ENCODE data around the gene CASP6.
A peak's percentile ranks its signal among the peaks of the same experiment; 100 is the strongest.

CASP6 gene

DNA sequence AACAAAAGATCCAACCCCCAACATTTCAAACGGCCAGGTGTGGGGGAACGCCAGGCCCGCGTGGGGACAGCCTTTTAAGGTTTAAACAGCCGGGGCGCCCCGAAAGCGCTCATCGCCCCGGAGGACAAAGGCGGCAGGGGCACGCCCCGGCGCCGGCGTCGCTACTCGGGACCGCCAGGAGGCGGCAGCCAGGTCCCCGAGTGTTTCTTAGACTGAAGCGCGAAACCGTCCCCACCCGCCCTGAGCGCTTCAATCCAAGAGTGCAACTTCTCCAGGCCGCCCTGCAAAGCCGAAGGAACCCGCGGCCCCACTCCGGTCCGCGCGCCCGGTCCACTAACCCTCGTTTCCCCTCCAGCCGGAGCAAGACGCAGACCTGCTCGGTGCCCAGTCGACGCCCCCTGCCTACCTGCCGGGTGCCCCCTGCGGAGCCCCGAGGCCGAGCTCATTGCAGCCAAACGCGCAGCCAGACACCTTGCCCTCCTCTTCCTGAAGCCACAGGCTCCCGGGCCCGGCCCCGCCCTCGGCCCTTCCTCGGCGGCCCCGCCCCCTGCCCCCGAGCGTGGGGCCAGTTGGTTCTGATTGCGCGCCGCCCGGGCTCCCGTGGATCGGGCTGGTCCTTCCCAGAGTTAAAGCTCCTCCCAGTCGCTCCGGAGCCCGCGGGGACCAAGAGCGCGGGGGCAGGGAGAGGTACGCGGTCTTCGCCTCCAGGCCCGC, at the start of gene CASP6:
CASP6 (minus strand) TSS at position 496 of the 714 bp plus-strand sequence; CDS start at position 446, 50 bp downstream.
- peak; percentile 88 for DNase-seq (ENCODE audit: low spot score)

DNA sequence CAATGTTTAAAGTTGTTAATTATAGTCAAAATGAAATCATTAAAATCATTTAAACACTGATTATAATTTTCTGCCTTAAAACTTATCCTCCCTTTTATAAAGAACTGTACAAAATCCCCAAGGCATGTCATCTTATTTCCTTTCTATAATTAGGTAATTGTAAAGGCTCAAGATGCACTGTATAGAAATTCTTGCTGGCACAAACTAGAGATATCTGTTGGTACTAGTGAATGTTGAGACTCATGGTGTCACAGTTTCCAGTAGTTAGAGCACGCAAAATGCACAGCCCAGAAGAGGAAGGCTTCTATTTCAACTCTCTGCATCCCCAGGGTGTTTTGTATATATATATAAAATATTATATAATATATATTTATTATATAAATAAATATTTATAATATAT, 49.3 kb upstream of the CASP6 start:
- DNase-seq (ENCODE audit: low spot score), result no peak

DNA sequence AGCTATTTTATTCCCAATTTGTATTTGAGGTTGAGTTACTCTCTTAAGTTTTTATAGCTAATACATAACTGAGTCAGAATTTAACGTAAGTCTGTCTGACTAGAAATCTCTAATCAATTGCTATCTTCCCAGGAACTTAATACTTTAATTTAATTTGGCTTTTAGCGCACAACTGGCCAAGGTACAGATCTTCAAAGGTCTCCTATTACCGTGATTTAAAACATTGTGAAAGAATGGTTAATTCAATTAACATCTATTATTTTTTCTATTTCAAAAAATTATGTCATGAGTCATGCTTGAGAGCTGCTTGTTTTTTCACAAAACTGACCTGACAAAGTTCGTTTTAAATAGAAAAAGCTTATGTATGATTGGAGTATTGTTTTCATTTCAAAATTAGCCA, 48.6 kb upstream of the CASP6 start:
- no peak for DNase-seq (ENCODE audit: low spot score)

DNA sequence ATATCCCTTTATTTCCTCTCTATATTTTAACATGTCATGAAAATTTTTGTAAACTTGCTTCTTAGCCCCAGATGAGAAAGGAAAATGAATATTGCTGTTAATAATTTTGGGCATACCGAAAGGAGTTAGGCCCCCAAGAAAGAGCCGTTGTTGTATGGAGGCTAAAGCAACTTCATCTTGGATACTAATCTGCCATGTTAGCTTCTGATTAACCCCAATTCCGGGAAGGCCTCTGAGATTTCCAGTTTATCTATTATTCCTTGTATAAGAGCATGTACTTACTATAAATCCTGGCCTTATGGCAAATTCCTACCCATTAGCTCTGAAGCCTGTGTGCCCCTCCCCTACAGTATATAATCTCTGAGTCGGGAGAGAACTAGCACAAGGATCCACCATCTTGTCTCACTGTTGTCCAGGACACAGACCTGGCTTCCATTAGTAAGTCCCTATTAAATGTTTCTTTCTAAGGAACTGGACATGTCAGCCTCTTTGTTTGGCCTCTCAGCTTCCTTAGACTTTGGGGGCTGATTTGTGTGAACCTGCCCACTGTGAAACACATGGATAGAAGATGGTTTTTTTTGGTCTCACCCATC, 47.5 kb upstream of the CASP6 start:
- DNase-seq (ENCODE audit: low spot score), result no peak

DNA sequence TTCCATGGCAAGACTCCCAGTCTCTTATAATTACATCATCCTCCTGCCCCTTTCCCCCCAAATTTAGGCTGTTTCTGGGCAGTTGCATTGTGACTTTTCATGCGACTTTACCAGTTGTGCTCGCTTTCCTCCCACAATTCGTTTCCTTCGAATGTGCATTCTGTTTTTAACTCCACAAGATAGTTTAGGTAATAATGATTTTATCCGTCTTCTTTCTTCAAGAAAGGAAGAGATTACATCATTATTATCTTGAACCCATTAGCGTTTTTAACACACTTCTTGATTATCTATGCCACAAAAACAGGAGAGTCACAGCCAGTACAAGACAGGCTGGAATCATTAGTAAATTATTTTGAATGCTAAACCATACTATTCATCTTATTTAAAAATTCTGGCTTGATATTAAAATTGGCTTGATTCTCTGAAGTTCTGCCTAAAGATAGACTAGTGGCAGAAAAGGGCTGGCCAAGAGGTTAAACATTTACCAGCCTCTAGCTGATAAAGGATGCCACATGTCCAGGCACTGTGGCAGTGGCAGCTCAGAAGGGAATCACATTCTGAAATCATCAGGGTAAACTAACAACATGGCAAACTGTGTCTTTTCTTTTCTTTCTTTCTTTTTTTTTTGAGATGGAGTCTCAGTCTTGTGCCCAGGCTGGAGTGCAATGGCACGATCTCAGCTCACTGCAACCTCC, 46.3 kb upstream of the CASP6 start:
- DNase-seq (ENCODE audit: low spot score), result no peak

DNA sequence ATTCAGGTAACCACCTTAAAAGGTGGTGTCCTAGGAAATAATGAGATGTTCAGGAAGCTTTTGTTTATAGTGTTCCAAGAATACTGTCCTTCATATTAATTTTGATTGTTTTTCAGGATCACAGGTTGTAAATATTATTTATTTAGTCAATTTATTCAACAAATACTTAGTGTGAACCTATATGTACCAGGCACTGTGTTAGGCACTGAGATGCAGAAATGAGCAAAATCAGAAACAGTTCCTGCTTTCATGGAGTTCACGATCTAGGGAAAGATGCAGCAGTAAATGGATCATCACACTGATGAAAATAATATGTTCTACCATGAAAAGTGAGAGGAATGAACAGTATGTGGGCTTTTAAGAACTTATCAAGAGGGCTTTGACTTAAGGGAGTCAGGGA, 44.9 kb upstream of the CASP6 start:
- no peak for DNase-seq (ENCODE audit: low spot score)

DNA sequence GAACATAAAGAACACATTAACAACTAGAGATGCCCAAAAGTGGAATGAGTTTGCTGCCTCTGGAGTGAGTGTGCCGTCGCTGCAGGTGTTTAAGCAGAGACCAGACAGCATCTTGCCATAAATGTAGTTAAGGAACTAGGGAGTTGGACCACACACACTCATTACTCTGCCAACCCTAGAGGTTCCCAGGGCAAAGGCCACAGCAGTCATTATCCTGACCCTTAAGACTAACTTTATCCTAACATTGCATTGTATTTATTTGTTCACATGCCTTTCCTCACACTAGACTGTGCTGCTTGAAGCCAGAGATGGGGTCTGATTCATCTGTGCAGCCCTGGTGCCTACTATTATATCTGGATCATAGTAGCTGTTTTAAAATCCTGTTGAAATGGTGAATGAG, 43.5 kb upstream of the CASP6 start:
- DNase-seq (ENCODE audit: low spot score), result no peak

DNA sequence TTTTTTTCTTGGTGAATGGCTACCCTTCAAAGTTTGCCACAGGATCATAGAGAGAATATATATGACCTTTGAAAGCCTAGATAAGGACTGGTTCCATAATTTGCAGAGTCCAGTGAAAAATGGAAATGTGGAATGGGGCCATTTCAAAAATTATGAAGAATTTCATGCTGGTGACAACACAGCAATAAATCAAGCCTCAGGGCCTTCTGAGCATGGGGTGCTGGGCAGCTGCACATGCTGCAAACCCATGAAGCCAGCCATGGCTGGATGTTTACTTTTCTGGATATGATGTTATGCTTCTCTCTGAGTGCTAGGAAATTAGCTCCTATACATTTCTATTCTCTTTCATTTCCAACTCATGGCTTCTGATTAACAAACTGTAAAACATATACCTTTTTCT, 42.6 kb upstream of the CASP6 start:
- DNase-seq (ENCODE audit: low spot score), result no peak

DNA sequence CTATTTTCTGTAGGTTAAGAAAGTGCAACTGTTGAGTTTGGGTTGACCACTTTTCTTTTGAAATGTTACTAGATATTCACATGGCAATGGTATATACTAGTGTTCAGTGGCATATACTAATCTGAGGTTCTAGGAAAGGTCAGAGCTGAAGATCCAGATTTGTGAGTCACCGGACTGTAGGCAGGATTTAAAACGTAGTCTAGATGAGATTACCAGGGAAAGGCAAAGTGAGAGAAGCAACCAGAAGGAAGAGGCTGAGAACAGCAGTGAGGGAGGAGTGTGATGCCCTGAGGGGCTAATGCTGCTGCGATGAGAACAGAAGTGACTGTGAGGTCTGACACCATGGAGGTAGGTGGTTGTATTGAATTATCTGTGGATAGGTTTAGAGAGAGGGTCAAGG, 36.3 kb upstream of the CASP6 start:
- DNase-seq (ENCODE audit: low spot score), result no peak

DNA sequence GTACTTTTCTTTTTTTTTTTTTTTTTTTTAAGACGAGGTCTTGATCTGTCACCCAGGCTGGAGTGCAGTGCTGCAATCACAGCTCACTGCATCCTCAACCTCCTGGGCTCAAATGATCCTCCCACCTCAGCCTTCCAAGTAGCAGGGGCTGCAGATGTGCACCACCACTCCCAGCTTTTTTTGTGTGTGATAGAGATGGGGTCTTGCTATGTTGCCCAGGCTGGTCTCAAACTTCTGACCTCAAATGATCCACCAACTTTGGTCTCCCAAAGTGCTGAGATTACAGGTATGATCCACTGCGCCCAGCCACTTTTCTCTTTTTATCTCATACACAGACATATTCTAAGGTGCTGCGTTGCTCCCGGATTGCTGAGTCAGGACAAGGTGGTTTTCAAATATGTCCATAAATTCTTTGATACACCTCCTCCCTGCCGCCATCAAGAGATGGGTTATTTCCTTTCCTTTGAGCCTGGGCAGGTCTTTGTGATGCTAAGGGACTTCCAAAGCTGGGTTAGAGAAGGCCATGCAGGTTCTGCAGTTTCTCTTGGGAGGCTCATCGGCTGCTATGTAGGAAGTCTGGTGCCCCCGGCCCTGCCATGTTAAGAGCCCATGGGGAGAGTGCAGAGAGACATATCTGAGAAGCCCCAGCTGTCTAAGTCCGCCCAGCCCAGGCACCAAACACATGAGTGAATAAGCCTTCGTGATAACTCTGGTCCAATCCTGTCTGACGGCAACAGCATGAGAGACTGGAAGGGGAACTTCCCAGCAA, 35.0 kb upstream of the CASP6 start:
- DNase-seq (ENCODE audit: low spot score), result no peak

DNA sequence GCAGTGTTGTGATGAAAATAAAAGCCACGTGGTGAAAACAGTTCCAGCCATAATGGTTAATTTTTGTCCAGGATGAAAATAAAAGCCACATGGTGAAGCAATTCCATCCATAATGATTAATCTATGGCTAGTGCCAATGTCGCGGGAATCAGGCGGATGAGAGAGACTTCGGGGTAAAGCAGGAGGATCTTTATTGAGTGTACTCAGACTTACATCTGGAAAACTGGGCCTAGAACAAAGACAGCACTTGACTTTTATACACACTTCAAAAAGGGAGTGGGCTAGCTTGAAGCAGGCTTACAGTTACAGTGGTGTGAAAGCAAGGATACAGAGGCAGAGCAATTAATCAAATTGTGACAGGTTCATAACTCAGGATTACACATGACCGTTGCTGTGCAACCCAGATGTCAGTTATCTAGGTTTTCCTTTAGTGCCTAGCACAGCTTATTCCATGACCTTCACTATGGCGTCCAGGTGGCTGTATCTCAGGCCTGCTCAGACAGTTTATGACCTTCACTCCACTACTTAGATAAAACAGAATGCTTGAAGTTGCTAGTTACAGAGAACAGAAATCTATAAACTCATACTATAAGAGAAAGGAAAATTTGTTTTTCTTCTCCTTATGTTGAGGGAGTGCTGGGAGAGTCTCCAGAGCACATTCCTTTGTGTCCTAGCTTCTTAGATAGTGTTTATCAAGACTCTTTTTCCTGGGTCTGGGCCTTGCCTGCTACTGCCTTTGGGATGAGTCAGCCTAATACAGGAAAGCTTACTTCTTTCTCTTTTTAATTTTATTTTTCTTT, 32.5 kb upstream of the CASP6 start:
- no peak for DNase-seq (ENCODE audit: low spot score)

DNA sequence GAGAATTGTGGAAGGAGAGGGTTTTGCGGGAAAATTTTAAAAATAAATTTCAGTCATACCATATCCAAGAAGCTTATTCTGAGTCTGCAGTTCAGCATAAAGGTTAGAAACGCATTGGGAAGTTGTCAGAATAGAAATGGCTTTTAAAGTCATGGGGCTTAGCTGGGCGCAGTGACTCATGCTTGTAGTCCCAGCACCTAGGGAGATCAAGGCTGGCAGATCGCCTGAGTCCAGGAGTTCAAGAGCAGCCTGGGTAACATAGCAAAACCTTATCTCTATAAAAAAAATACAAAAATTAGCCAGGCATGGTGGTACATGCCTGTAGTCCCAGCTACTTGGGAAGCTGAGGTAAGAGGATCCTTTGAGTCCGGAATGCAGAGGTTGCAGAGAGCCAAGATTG, 30.5 kb upstream of the CASP6 start:
- no peak for DNase-seq (ENCODE audit: low spot score)

DNA sequence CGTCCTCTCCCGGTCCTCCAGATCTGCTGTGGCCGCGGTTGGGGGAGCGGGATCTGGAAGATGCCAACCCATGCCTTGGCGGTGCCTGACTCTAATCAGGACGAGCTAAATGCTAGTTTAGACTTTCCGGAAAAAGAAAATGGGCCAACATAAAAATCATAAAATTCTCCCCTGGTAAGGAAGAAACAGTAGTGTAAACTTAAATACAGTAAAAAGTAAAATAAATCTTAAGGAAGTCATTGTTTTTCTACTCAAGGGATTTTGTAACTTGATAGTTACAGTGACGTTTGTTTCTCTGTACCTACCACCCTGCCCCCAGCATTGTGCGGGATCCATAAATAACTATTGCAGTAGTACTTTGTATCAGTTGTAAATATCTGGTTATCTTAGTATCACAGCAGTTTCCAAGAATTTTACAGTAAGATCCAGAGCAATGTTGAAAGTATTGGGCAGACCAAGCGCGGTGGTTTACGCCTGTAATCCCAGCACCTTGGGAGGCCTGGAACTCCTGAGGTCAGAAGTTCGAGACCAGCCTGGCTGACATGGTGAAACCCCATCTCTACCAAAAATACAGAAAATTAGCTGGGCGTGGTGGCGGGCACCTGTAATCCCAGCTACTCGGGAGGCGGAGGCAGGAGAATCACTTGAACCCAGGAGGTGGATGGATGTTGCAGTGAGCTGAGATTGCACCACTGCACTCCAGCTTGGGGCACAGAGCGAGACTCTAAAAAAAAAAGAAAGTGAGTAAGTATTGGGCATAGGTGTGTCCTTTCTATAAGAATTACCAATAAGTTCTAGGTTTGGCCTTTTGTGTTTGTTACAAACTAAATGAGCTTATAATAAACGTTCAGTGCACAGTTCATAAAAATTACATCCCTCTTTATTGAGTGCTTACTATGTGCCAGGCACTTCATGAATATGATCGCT, 27.6 kb upstream of the CASP6 start:
- DNase-seq (ENCODE audit: low spot score), result no peak

DNA sequence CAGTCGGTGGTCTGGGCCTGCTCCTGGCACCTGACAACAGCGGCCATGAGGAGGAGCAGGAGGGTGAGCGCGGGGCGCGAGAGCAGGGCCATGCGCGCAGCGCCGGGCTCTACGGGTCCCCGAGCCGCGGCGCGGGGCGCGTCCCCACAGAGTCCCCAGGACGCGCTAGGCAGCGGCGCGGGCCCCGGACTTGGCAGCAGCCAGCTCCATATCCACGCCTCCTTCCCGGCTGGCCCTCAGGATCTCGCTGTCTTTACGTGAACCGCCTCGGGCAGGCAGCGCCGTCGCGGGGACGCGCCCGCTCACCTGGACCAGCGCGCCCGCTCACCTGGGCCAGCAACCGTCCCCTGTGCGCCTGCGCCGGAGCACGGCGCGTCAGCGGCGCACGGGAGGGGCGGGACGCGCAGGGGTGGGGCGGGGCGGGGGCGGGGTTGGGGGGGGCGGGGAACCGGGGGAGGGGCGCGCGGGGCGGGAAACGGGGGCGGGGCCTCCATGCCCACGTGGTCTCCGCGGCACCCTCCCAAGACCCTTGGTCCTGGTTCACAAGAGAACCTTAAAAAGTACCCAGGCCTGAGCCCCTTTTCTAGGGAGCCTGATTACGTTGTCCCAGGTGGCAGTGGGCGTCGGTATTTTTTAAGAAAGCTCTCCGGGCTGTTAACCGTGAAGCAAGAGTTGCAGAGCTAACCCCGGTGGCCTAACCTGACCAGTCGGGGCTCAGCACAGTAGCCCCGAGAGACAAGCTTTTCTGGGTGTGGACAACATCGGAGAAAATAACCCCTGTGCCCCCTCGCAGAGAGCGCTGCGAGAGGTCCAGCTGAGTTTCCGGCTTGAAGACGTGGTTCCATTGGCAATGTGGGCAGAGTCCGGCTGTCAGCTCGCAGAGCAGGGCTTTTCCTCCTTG, 26.7 kb upstream of the CASP6 start, which contains the start of gene PLA2G12A:
PLA2G12A (minus strand) TSS at position 353 of the 901 bp plus-strand sequence; CDS start at position 92, 261 bp downstream.
- DNase-seq (ENCODE audit: low spot score), result peak; percentile 96

DNA sequence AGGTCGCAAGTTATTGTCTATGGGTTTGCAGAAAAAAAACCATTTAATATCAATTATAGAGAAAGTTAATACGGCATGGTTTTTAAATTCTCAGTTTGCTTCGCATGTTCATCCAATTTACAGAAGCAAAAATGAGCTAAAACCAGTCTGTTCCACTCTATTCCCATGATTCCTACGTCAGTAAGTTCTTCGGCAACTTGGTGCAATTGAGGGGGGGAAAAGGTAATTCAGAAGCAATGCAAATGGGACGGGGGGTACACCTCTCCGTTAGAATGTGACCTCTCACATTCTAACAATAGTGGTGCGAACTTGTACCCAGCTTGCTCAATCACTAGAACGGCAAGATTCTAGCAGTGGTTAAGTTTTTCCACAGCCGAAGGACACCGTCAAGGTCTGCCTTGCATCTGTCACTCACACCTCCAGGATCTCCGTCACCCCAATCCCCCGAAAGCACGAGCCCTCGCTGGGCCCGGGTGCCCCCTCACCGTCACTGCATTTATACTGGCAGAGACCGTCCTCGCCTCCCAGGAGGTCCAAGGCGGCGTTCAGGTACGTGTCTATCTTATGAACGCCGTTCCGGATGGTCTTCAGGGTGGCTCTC, 26.0 kb upstream of the CASP6 start:
- no peak for DNase-seq (ENCODE audit: low spot score)

DNA sequence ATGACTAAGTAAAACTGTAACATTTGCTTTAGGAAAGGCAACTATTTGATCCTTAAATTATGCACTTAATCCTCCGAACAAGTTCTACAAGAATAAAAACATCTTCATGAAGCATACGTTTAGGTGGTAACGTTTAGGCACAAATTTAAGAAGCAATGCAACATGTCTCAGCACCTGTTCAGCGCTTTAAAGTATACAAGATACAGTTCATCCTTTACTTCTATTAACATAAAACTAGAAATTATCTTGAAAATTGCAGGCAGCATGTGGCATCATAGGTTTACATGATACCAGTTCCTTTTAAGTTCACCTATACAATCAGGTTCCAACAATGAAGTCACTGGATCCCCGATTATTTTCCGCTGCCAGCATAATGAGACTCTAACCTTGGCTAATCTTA, 25.1 kb upstream of the CASP6 start:
- DNase-seq (ENCODE audit: low spot score), result no peak

DNA sequence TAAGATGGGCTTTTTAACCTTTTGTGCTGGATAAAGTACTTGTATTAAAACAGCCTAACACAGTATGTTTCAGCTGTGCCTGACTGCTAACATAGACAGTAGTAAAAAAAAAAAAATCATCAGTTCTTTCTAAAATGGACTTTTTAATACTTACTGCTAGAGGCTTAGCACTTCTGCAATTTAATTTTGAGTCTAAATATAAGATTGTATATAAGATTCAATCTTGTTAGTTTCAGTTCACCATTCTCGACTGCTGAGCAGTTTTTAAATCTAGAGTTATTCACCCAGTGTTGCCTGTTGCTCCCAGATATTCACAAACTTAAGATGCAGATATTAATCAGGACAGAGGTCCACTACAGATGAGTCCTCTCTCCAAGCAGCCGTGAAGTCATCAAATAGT, 19.9 kb upstream of the CASP6 start:
- DNase-seq (ENCODE audit: low spot score), result no peak

DNA sequence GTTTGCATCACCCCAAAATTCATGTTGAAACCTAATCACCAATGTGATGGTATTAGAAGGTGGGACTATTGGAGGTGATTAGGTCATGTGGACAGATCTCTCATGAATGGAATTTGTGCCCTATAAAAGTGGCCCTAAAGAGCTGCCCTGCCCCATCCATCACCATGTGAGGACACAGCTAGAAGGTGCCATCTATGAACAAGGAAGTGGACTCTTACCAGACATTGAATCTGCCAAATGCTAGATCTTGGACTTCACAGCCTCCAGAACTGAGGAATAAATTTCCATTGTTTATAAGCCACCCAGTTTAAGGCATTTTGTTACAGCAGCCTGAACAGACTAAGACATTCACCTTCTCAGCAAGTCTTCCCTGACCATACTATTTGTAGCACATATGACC, 19.1 kb upstream of the CASP6 start:
- no peak for DNase-seq (ENCODE audit: low spot score)

DNA sequence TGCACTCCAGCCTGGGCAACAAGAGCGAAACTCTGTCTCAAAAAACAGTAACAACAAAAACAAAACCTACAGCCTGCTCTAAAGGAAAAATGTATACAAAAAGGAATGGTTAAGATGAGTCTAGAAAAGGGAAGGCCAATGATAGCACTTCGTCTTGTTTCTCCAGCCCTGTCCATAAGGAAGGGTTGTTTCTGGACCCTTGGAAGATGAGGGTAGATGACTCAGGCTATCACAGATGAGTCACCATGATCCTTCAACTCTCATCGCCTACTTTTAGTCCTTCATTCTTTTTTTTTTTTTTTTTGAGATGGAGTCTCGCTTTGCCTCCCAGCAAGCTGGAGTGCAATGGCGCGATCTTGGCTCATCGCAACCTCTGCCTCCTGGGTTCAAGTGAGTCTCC, 17.8 kb upstream of the CASP6 start:
- DNase-seq (ENCODE audit: low spot score), result no peak

All from D341Med (cell line).